Choroid plexus epithelial cell (primary cell): ENCODE measurements around the gene NR1H4.
A peak's percentile ranks its signal among the peaks of the same experiment; 100 is the strongest.

Experiments
- DNase-seq: peaks from one replicate; pipeline ENCODE4 v3.0.0-alpha.2; 2010; ENCODE audit warnings: low read depth
- H3K4me3 ChIP-seq: 2 replicates; pipeline ENCODE4 v1.5.1; 2011; ENCODE audit warnings: low read depth, mild to moderate bottlenecking, control low read depth, low read length, moderate library complexity
- TF ChIP-seq, protein P1 (sequence below): conservative IDR thresholded peaks from 2 replicates; pipeline ENCODE4 v1.5.1; 2011; ENCODE audit warnings: low read depth, mild to moderate bottlenecking, control low read depth, inconsistent platforms, low read length, moderate library complexity

NR1H4 gene

DNA sequence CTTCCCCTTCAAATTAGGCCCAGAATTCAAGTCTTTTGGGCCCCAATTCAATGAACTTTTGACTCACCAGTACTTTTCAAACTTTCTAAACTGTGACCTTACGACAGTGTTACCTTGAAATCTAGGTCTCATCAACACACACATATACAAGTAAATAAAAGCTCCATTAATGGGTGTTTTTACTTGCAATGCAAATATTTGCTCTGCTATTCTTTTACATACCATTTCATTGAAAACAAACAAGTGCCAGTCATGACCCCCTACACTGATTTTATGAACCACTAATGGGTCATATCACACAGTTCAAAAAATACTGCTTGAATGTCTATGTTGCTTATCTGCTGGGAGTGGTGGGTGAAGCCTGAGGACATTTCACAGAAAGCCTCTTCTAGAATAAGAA, 9.1 kb upstream of the NR1H4 start:
- no peak for DNase-seq
- TF ChIP-seq, protein P1, sequence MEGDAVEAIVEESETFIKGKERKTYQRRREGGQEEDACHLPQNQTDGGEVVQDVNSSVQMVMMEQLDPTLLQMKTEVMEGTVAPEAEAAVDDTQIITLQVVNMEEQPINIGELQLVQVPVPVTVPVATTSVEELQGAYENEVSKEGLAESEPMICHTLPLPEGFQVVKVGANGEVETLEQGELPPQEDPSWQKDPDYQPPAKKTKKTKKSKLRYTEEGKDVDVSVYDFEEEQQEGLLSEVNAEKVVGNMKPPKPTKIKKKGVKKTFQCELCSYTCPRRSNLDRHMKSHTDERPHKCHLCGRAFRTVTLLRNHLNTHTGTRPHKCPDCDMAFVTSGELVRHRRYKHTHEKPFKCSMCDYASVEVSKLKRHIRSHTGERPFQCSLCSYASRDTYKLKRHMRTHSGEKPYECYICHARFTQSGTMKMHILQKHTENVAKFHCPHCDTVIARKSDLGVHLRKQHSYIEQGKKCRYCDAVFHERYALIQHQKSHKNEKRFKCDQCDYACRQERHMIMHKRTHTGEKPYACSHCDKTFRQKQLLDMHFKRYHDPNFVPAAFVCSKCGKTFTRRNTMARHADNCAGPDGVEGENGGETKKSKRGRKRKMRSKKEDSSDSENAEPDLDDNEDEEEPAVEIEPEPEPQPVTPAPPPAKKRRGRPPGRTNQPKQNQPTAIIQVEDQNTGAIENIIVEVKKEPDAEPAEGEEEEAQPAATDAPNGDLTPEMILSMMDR, result no peak

DNA sequence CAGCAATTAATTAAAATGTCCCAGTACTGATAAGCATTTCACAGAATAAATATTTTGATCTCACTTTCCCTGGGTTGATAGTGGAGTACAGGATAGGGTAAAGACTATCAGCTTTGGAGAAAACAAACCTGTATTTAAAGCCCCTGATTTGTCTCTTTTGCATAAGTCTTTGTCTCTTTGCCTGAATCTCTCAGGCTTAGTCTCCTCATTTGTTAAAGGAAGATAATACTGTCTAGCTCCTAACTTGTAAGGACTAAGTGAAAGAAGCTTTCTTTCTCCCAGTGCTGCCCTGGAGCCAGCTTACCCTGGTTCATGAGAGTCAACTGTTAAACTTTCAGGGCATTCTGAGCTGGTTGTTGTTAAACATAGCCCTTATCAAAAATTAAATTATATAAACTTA, 5.5 kb upstream of the NR1H4 start:
- TF ChIP-seq, protein P1, result no peak
- no peak overlapping the region for H3K4me3 ChIP-seq
- DNase-seq, result no peak

More for the DNA sequence above, 9.1 kb upstream of the NR1H4 start:
- H3K4me3 ChIP-seq, result no peak overlapping the region

DNA sequence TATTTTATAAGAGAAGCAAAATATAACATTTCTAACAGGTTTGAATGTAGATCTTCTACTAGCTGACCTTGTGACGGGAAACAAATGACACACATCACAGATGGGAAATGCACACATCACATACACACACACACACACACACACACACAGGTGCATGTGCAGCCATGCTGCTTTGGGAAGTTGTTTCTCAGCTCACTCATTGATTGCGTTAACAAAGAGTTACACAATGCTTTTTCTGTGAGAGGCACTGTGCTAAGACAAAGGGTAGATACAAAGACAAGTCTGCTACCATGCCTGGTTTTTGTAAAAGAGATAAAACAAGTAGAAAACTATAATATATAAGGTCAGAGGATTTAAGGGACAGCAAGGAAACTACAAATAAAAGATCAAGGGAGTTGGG, 1.3 kb upstream of the NR1H4 start:
- DNase-seq, result peak; percentile 13
- no peak overlapping the region for H3K4me3 ChIP-seq
- TF ChIP-seq, protein P1, result no peak

DNA sequence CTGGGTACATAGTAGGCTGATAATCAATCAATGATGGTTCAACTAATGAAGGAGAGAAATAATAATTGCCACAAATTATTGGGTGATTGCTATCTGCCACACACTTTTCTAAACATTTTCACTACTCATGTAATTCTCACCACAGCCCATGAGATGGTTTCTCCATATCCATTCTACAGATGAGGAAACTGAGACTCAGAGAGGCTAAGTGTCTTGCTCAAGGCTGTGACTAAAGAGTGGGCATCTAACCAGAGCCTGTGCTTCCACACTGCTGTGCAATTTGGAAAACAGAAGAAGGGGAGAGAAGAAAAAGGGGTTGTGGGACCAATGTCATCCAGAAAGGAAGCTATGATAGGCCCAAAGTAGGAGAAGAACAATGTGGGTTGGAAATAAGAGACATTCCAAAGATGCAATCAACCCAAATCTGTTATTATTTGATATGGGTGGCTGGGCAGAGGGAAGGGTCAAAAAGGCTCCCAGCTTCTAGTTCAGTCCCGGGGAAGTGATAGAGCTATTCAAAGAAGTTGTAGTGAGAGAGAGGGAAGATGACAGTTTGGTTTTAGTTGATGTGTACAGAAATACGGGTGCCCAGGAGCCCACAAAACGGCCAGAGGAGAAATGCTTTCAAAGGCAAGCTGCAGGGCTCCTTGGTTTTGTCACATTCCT, 483 bp upstream of the NR1H4 start:
- TF ChIP-seq, protein P1, result no peak
- H3K4me3 ChIP-seq, result peak overlapping the region; percentile 46
- no peak for DNase-seq

DNA sequence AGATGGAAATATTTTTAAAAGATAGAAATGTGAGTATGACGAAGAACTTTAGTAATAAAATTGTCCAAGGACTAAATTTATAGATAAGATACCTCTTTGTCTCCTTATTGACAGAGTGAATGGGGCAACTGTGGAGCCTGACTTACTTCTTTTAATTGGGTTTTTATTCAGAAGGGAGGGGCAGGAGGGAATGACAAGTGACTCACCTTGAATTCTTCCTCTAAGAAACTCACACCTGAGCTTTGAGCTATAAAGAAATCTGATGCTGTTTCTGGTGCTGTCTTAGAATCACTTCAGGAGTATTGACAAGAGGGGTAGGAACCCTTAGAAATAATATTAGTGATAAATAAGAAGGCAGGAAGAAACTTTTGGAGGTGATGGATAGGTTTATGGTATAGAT, 951 bp downstream of the NR1H4 start:
- TF ChIP-seq, protein P1, result no peak

DNA sequence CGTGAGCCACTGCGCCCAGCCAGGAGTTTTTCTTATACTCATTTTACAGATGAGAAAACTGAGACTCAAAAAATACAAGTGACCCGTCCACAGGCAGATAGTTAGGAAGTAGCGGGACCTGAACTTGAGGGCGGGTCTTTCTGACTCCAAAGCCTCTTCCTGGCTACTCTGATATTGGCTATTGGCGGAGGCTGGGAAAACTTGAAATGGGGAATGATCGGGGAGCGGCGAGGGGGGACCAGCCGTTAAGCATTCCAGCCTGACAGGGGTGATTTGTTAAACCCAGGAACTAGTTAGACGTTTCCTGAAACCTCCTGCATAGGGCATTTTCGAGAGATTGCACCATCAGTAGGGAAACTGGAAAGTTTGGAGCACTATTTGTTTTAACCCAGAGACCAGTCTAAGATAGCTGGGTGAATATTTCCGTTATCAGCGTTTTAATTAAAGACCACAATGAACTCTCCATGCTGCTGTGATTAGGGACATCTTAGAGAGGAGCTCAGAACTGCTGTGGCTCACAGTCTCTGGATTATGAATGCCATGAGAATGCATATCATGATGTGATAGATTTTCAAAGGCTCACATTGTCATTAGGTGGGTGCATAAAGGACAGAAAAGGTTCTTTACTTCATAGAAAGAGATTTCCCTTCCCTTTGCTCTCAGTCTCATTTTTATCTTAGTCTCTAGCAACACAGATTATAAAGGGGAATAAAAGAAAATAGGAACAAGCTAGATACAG, 2.5 kb downstream of the NR1H4 start:
- TF ChIP-seq, protein P1, result no peak
- H3K4me3 ChIP-seq, result no peak overlapping the region
- DNase-seq, result no peak

More for the DNA sequence above, 951 bp downstream of the NR1H4 start:
- DNase-seq, result no peak
- H3K4me3 ChIP-seq, result peak overlapping the region; percentile 14
